ENCODE measurements around the gene USP31. TPM values are rescaled to one million over a fixed set of nuclear protein-coding genes. Genes with fewer than 3 reads are reported as not detected.

The USP31 gene
- total RNA-seq, 4 donors from 2014 or later = 6.0 to 8.3 (median 7.1) TPM

DNA sequence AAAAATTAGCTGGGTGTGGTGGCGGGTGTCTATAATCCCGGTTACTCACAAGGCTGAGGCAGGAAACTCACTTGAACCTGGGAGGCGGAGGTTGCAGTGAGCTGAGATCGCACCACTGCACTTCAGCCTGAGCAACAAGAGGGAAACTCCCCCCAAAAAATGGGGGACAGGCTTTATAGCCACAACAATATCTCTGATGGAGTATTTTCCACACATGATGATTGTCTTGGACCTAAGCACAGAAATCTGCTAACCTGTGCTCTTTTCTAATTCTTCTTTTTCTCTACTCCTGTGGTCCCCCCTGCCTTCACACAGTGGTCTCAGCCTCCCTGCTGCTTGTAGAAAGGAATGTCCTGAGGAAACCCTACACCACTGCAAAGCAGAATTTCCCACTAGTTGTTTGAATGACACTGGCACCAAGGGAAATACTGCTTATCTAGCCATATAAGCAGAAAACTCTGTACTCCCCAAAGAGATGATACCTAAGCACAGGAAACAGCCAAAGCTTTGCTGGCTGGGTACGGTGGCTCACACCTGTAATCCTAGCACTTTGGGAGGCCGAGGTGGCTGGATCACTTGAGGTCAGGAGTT lies 117.6 kb downstream of the USP31 start:
- intact Hi-C loops (cut with DNase I; ENCODE audit: low total_unique reads) (no loop called here), in situ Hi-C loops (cut with MboI; ENCODE audit: low pct_ligation_motif_present in 1 of 4, low pct_unique_long_range_greater_than_20kb in 1 of 4, low sequenced_read_pairs in 3 of 4) (no loop called here)
- peaks cover 3 to 9% of the 10 kb centered on the region in 2 donors for H3K9me3 ChIP-seq
- no peak overlapping the region for H3K27ac ChIP-seq
- 40 to 46% methylated on average over 2 to 6 of the region's 6 CpGs for WGBS, 2 donors (ENCODE audit: low coverage in 1 of 2)
- DNase-seq = no peak
- peaks cover 18% of the 10 kb centered on the region for H3K27me3 ChIP-seq
- H3K4me1 ChIP-seq = no peaks in the 10 kb centered on the region
- no peak overlapping the region for H3K4me3 ChIP-seq
- TF ChIP-seq POLR2AphosphoS5 (IDR thresholded peaks at IDR 0.05) (no peak), POLR2A (IDR thresholded peaks at IDR 0.05) (no peak), EP300 (IDR thresholded peaks at IDR 0.05; ENCODE audit: low read depth) (no peak)
- TF ChIP-seq, protein P1, sequence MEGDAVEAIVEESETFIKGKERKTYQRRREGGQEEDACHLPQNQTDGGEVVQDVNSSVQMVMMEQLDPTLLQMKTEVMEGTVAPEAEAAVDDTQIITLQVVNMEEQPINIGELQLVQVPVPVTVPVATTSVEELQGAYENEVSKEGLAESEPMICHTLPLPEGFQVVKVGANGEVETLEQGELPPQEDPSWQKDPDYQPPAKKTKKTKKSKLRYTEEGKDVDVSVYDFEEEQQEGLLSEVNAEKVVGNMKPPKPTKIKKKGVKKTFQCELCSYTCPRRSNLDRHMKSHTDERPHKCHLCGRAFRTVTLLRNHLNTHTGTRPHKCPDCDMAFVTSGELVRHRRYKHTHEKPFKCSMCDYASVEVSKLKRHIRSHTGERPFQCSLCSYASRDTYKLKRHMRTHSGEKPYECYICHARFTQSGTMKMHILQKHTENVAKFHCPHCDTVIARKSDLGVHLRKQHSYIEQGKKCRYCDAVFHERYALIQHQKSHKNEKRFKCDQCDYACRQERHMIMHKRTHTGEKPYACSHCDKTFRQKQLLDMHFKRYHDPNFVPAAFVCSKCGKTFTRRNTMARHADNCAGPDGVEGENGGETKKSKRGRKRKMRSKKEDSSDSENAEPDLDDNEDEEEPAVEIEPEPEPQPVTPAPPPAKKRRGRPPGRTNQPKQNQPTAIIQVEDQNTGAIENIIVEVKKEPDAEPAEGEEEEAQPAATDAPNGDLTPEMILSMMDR (IDR thresholded peaks at IDR 0.05) = no peak
- H3K36me3 ChIP-seq = no peaks in the 10 kb centered on the region

- Histone ChIP-seq H3K36me3 (no peaks in the 10 kb centered on the region), H3K4me1 (no peaks in the 10 kb centered on the region), H3K9me3 (peaks cover 3 to 9% of the 10 kb centered on the region in 2 donors), H3K4me3 (no peak overlapping the region), H3K27me3 (peaks cover 18% of the 10 kb centered on the region), H3K27ac (no peak overlapping the region)
- DNase-seq = no peak
- intact Hi-C loops (cut with DNase I; ENCODE audit: low total_unique reads) = no loop called here
- WGBS, 2 donors (ENCODE audit: low coverage in 1 of 2) = 69 to 76% methylated on average over 3 to 6 of the region's 6 CpGs
- in situ Hi-C loops (cut with MboI; ENCODE audit: low pct_ligation_motif_present in 1 of 4, low pct_unique_long_range_greater_than_20kb in 1 of 4, low sequenced_read_pairs in 3 of 4) = no loop called here
- TF ChIP-seq EP300 (IDR thresholded peaks at IDR 0.05; ENCODE audit: low read depth) (no peak), POLR2AphosphoS5 (IDR thresholded peaks at IDR 0.05) (no peak), POLR2A (IDR thresholded peaks at IDR 0.05) (no peak)
- TF ChIP-seq, protein P1 (IDR thresholded peaks at IDR 0.05) = no peak
These were observed 119.4 kb downstream of the USP31 start for GRCh38 chr16:23029733-23030420.

DNA sequence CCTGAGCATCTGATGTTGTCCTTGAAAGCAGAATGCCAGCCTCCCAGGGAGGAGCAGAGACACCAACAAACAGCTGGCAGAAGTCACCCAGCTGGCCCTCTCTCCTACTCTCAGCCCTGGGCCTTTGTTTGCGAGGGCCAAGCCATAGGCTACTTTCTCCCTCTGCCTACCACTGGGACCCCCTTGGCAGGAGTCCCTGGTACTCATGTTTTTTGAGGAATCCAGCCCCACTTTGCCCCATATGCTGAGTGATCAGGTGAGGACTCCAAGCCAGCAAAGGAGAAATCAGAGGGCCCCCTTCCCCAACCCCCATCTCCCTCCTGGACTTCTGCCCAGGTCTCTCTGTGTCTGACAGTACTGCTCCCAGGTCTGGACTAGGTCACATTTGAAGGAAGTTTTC lies 121.9 kb downstream of the USP31 start:
- Histone ChIP-seq H3K27me3 (peaks cover 18% of the 10 kb centered on the region), H3K27ac (no peak overlapping the region), H3K4me3 (no peak overlapping the region), H3K4me1 (no peaks in the 10 kb centered on the region), H3K9me3 (no peaks in the 10 kb centered on the region), H3K36me3 (no peaks in the 10 kb centered on the region)
- DNase-seq = no peak
- intact Hi-C loops (cut with DNase I; ENCODE audit: low total_unique reads) (no loop called here), in situ Hi-C loops (cut with MboI; ENCODE audit: low pct_ligation_motif_present in 1 of 4, low pct_unique_long_range_greater_than_20kb in 1 of 4, low sequenced_read_pairs in 3 of 4) (no loop called here)
- TF ChIP-seq EP300 (IDR thresholded peaks at IDR 0.05; ENCODE audit: low read depth) (no peak), POLR2A (IDR thresholded peaks at IDR 0.05) (no peak), POLR2AphosphoS5 (IDR thresholded peaks at IDR 0.05) (no peak)
- TF ChIP-seq, protein P1 (IDR thresholded peaks at IDR 0.05) = no peak
- WGBS, 2 donors (ENCODE audit: low coverage in 1 of 2) = 60 to 100% methylated on average over 1 of the region's 1 CpG

DNA sequence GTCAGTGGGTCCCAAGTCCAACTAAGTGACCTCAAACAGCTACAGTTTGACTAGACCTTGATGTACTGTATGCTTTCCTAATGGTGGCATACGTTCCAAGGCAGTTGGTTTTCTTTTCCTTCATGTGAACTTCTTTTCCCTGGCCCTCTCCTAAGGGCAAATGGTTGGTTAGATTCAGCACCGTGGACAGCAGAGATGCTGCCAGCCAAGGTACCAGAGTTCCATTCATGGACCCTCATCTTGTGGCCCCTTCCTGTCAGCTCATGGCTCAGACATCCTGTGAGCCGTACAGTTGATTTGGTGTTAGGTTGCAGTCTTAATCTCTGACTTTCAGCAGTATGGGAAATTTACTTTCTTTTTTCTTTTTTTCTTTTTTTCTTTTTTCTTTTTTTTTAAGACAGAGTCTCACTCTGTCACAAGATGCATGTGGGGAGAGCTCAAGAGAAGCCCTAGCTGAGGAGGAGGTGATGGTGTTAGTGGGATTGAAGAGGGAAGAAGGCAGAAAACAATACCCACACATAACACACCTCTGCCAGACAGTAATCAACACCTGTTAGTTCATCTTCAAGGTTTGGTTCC lies 122.4 kb downstream of the USP31 start:
- DNase-seq = no peak
- intact Hi-C loops (cut with DNase I; ENCODE audit: low total_unique reads) = no loop called here
- H3K4me1 ChIP-seq = no peaks in the 10 kb centered on the region
- H3K4me3 ChIP-seq = no peak overlapping the region
- 13 to 15% methylated on average over 3 of the region's 3 CpGs for WGBS, 2 donors (ENCODE audit: low coverage in 1 of 2)
- no peak overlapping the region for H3K27ac ChIP-seq
- no peaks in the 10 kb centered on the region for H3K9me3 ChIP-seq
- no peaks in the 10 kb centered on the region for H3K36me3 ChIP-seq
- no peak for TF ChIP-seq POLR2AphosphoS5 (IDR thresholded peaks at IDR 0.05)
- TF ChIP-seq EP300 (IDR thresholded peaks at IDR 0.05; ENCODE audit: low read depth) = no peak
- no peak for TF ChIP-seq POLR2A (IDR thresholded peaks at IDR 0.05)
- TF ChIP-seq, protein P1 (IDR thresholded peaks at IDR 0.05) = no peak
- in situ Hi-C loops (cut with MboI; ENCODE audit: low pct_ligation_motif_present in 1 of 4, low pct_unique_long_range_greater_than_20kb in 1 of 4, low sequenced_read_pairs in 3 of 4) = no loop called here
- peaks cover 17% of the 10 kb centered on the region for H3K27me3 ChIP-seq
